Measurements from ENCODE around the gene FBRSL1.
"Not testable (repeated sequence)": the region's sequence is repeated elsewhere in the genome, so short reads cannot be mapped to it uniquely, and the experiment has no call there.

Gene FBRSL1

DNA sequence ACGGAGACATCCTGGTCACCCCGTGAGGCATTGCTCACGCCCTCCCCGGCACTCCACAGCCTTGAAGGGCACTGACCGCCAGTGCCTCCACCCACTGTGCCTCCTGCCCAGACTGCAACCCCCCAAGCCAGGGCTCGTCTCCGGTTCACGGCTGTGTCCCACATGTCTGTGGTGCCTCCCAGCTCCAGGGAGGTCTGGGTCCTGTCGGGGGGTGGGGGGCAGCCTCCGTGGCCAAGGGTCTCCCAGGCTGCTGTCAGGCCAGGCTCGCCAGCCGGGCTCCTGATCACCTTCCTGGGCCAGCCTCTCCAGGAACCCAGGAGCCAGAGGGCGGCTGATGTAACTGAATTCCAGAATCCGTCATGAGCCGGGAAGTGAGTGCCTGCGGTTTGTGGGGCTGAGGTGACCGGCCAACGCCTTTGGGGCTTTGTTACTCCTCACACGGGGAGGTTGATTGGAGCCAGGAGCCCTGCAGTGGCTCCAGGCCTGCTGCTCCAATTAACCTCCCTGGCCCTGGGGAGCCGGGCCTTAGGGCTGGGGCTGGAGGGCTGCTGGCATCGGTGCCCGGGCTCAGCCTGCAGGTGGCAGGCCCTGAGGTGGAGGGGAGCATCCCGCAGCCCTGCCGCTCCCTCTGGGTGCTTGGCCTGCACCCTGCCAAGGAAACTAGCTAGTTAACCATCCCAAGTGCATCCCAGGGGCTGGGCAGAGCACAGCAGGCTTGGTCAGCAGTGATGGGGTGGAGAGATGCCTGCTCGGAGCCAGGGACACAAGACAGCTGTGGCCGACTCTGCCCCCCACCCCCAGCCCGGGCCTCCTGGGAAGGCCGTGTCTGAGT, 36.4 kb upstream of the FBRSL1 start:
- DNase-seq (ENCODE audit: low read depth) = no peak

- no peak for DNase-seq (ENCODE audit: low read depth)
These were observed 35.6 kb upstream of the FBRSL1 start for GRCh38 chr12:132454193-132454932.

DNA sequence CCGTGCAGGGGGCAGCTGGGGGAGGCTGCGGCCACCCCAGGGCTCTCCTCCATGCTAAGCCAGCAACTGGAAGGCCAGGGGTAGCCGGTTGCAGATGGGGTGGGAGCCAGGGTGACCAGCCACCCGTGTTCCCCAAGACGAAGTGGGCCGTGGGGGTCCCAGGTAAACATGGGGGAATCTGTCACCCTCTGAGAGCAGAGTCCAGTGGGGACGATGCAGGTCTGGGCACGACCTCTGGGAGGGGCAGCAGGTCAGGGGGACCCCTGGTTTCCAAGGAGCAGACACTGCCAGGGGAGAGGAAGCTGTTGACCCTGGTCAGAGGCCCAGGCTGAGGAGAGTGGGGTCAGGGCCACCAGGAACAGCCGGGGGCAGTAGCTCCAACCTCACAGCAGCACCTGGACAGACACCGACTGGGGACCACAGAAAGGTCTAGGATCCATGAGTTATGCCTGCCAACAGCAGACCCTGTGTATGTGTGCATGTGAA, 35.0 kb upstream of the FBRSL1 start:
- no peak for DNase-seq (ENCODE audit: low read depth)

DNA sequence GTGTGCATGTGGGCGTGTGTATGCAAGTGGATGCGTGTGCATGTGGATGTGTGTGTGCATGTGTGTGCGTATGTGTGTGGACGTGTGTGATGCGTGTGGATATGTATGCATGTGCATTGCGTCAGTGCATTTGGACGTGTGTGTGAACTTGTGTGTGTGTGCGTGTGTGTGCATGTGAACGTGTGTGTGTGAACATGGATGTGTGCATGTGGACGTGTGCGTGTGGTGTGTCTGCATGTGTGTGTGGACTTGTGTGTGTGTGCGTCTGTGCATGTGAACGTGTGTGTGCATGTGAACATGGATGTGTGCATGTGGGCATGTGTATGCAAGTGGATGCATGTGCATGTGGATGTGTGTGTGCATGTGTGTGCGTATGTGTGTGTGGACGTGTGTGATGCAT, 34.4 kb upstream of the FBRSL1 start:
- no peak for DNase-seq (ENCODE audit: low read depth)

DNA sequence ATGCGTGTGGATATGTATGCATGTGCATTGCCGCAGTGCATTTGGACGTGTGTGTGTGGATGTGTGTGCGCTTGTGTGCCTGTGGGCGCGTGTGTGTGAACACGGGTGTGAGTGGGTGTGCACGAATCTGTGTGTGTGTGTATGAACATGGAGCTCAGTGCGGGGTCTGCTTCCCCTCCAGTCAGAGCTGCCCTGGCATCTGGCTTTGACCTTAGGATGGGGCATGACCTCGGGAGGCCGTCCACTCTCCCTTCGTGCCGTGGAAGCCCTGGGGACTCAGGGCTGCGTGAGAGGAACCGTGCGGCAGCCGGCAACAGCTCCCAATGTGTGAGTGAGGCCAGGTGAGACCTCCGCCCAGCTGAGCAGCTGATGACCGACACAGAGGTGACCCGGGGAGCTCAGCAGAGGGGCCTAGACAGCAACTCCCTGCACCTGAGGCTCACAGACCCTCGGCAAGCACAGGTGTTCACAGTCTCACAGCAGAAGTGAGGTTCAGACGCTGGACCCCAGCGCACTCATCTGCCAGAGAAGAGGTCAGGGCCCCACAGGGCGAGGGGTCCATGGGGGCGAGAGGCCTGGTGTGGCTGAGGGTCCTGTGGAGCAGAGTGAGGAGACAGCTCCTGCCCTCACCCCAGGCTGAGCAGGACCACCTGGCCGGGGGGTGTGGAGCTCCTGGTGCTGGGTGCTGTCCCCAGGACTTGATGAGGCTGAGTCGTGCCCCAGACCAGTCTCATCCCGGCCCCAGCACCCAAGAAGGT, 33.6 kb upstream of the FBRSL1 start:
- no peak for DNase-seq (ENCODE audit: low read depth)

- DNase-seq (ENCODE audit: low read depth) = no peak
These were observed 32.9 kb upstream of the FBRSL1 start for GRCh38 chr12:132456944-132457495.

DNA sequence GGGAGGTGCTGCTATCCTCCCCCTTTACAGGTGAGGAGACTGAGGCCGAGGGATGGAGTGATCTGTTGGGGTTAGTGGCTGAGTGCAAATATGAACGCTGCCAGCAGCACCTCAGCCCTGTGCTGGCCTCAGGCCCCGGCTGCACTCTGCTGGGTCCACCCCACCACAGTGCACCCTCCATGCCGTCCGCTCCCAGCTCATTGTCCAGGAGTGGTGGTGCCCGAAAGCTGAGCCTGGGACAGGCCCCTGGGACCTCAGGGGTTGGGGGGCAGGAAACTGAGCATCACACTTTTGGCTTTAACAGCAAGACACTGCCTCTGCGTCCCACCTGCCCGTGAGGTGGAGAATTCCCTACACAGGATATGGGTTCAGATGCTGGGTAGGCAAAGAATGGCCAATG, 31.5 kb upstream of the FBRSL1 start:
- DNase-seq (ENCODE audit: low read depth) = no peak

GRCh38 chr12:132458846-132459641, 30.9 kb upstream of the FBRSL1 start:
- no peak for DNase-seq (ENCODE audit: low read depth)

DNA sequence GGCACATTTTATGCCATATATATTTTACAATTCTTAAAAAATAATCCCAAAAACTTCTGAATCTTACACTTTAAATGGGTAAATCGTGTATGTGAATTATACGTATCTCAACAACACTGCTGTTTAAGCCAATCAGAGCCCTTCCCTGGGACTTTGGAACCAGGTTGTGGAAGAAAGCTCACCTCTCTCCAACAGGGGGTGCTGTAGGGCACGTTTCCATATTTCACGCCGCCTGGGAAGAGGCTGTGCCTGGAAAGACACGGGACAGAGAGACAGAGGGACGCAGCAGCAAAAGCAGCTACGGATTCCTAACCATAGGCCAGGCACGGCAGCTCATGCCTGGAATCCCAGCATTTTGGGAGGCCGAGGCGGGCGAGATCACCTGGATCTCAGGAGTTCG, 29.4 kb upstream of the FBRSL1 start:
- no peak for DNase-seq (ENCODE audit: low read depth)

GRCh38 chr12:132461526-132461925, 28.4 kb upstream of the FBRSL1 start:
- DNase-seq (ENCODE audit: low read depth) = no peak

- no peak for DNase-seq (ENCODE audit: low read depth)
These were observed 27.2 kb upstream of the FBRSL1 start for GRCh38 chr12:132462788-132463187.

GRCh38 chr12:132463284-132463924, 26.5 kb upstream of the FBRSL1 start:
- not testable (repeated sequence) for DNase-seq (ENCODE audit: low read depth)

DNA sequence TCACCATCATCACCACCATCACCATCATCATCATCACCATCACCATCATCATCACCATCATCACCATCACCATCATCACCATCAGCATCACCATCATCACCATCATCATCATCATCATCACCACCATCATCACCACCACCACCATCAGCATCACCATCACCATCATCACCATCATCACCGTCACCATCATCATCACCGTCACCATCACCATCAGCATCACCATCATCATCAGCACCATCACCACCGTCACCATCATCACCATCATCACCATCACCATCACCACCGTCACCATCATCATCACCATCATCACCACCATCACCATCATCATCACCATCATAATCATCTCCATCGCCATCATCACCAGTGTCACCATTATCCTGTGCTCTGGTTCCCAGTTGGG, 25.6 kb upstream of the FBRSL1 start:
- DNase-seq (ENCODE audit: low read depth) = not testable (repeated sequence)

GRCh38 chr12:132464820-132465219, 25.1 kb upstream of the FBRSL1 start:
- DNase-seq (ENCODE audit: low read depth) = no peak

- no peak for DNase-seq (ENCODE audit: low read depth)
These were observed 24.4 kb upstream of the FBRSL1 start for GRCh38 chr12:132465269-132466190.

GRCh38 chr12:132466241-132467201, 23.4 kb upstream of the FBRSL1 start:
- no peak for DNase-seq (ENCODE audit: low read depth)

DNA sequence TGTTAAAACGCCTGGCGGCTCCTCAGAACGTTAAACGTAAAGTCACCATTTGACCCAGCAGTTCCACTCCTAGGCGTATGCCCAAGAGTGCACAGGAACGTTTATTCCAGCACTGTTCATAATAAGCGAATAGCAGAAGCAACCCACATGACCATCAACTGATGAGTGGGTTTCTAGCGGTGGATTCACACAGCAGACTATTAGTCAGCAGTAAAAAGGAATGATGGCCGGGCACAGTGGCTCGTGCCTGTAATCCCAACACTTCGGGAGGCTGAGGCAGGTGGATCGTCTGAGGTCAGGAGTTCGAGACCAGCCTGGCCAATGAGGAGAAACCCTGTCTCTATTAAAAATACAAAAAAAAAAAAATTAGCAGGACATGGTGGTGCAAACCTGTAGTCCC, 22.4 kb upstream of the FBRSL1 start:
- DNase-seq (ENCODE audit: low read depth) = no peak

DNA sequence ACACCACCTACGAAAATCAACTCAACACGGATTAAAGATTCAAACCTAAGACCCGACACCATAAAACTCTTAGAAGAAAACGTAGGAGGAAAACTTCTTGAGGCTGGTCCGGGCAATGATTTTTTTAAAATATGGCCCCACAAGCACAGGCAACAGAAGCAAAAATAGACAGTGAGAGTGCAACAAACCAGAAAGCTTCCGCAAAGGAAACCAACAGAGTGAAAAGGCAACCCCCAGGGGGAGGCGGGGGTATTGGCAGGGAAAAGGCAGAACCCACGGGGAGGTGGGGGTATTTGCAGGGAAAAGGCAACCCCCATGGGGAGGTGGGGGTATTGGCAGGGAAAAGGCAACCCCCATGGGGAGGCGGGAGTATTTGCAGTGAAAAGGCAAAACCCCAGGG, 20.5 kb upstream of the FBRSL1 start:
- no peak for DNase-seq (ENCODE audit: low read depth)

- DNase-seq (ENCODE audit: low read depth) = no peak
These were observed 19.6 kb upstream of the FBRSL1 start for GRCh38 chr12:132470397-132470796.
